Upper lobe of left lung (tissue), 6 donors: Measurements from ENCODE around the gene SPRED2. TPM values are rescaled to one million over a fixed set of nuclear protein-coding genes. Genes with fewer than 3 reads are reported as not detected.

Experiments used
- ATAC-seq, 2 donors: fragments of 200-7000 bp; cut with Tn5 transposase; one replicate each; pipeline ENCODE4 v1.9.1; 2022; ENCODE audit warnings: mild to moderate bottlenecking in 2 of 2, moderate library complexity in 2 of 2; ENCODE audit not compliant: low FRiP score in 2 of 2
- DNase-seq, 2 donors: peaks; one replicate each; pipeline ENCODE4 v3.0.0-alpha.2; 2019 to 2020
- H3K27ac ChIP-seq, 4 donors: fragments of 200-600 bp; sonication (generic); one replicate each; pipeline ENCODE4 v1.5.1; 2016 to 2019
- H3K27me3 ChIP-seq, 4 donors: fragments of 200-600 bp; sonication (generic); one replicate each; pipeline ENCODE4 v1.5.1; 2017 to 2019
- H3K36me3 ChIP-seq, 4 donors: fragments of 200-600 bp; sonication (generic); one replicate each; pipeline ENCODE4 v1.5.1; 2016 to 2019
- H3K4me1 ChIP-seq, 4 donors: fragments of 200-600 bp; sonication (generic); one replicate each; pipeline ENCODE4 v1.5.1; 2018 to 2019
- H3K4me3 ChIP-seq, 4 donors: fragments of 200-600 bp; sonication (generic); one replicate each; pipeline ENCODE4 v1.5.1; 2017 to 2019; ENCODE audit warnings: mild to moderate bottlenecking in 2 of 4, moderate library complexity in 1 of 4
- H3K9me3 ChIP-seq, 4 donors: fragments of 200-600 bp; sonication (generic); one replicate each; pipeline ENCODE4 v1.5.1; 2018 to 2019
- CTCF ChIP-seq, 6 experiments: fragments of 450-650 bp in 4 of 6; fragments of 200-600 bp in 2 of 6; sonication (generic) in 2 of 6; IDR thresholded peaks; one replicate each; pipeline ENCODE4 v1.5.1; 2016 to 2019; ENCODE audit warnings: antibody characterized with exemption in 6 of 6
- EP300 ChIP-seq, 4 donors: sonication (generic); formaldehyde crosslinking; IDR thresholded peaks; one replicate each; pipeline ENCODE4 v1.5.1; 2017; ENCODE audit warnings: antibody characterized with exemption in 4 of 4, control low read depth in 2 of 4
- POLR2A ChIP-seq, 4 donors: fragments of 450-650 bp; IDR thresholded peaks; one replicate each; pipeline ENCODE4 v1.5.1; 2016 to 2017; ENCODE audit warnings: antibody characterized with exemption in 4 of 4, mild to moderate bottlenecking in 2 of 4
- POLR2AphosphoS5 ChIP-seq, 2 donors: sonication (generic); formaldehyde crosslinking; IDR thresholded peaks; one replicate each; pipeline ENCODE4 v1.5.1; 2017; ENCODE audit warnings: antibody characterized with exemption in 2 of 2
- WGBS, 2 donors: methylation state at CpG; one replicate each; pipeline ENCODE4 v1.1.5; 2017 to 2018; 5-methylcytosine and 5-hydroxymethylcytosine counted together
- total RNA-seq, 6 donors: library from RNA; depleted of rRNA in 4 of 6; stranded (reverse); fragments of >200 nt in 4 of 6; gene quantifications; one replicate each; pipeline versions ENCODE4 v1.1.0 to v1.2.1, GENCODE V29; 2016 to 2021
- donor health status: DM: no; HTN: no; CAD: no; lungs with moderate emphysema.
- donor health status: DM: no; HTN: yes; CAD: no; lungs with severe emphysema.

Gene SPRED2
- total RNA-seq, 6 donors from 2014 or later = 15.7 to 53.0 (median 38.1) TPM

DNA sequence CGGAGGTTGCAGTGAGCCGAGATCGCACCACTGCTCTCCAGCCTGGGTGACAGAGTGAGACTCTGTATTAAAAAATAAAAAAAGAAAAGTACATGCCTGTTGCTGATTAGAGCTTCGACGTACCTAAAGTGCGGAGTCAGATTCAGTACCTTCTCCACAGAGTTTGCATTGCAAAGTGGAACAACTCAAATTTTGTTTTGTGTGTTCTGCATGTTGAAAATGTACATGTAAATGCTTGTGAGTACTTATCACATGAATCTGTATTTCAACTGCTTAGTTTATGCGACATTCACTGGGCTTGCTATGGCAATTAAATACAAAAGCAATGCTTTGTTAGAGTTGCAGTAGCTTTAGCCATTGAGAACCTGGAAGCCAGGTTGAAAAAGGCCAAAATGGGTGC lies 168.4 kb downstream of the SPRED2 start:
- H3K4me3 ChIP-seq = no peak overlapping the region
- H3K9me3 ChIP-seq = no peaks in the 10 kb centered on the region
- ATAC-seq (no peak), DNase-seq (no peak)
- H3K4me1 ChIP-seq = peaks cover 0 to 9% (median 8%) of the 10 kb centered on the region in 4 donors
- no peaks in the 10 kb centered on the region for H3K27me3 ChIP-seq
- peaks cover 1 to 70% (median 25%) of the 10 kb centered on the region in 4 donors for H3K36me3 ChIP-seq
- no peak overlapping the region for H3K27ac ChIP-seq
- TF ChIP-seq POLR2AphosphoS5 (IDR thresholded peaks at IDR 0.05) (no peak), CTCF (IDR thresholded peaks at IDR 0.05) (no peak), EP300 (IDR thresholded peaks at IDR 0.05) (no peak), POLR2A (IDR thresholded peaks at IDR 0.05) (no peak)
- WGBS, 2 donors = 88 to 98% methylated on average over 7 of the region's 7 CpGs

DNA sequence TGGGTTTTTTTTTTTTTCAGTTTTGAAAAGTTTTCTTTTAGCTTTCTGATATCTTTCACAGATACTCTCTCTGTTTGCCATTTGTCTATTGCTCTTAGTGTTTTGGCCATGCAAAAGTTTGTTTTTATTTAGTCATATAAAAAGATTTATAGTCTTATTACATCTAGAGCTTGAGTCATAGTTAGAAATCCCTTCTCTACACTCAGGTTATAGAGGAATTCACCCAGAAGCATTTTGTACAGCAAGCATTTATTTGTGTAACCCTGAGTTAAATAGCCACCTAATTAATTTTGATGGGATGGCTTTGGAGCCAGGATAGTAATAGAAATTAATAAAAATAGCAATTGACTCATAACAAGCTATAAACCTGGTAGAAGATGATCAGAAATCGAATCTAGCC lies 169.1 kb downstream of the SPRED2 start:
- ATAC-seq (no peak), DNase-seq (no peak)
- TF ChIP-seq EP300 (IDR thresholded peaks at IDR 0.05) = no peak
- TF ChIP-seq POLR2A (IDR thresholded peaks at IDR 0.05) = no peak
- TF ChIP-seq POLR2AphosphoS5 (IDR thresholded peaks at IDR 0.05) = no peak
- no peak for TF ChIP-seq CTCF (IDR thresholded peaks at IDR 0.05)
- H3K36me3 ChIP-seq = peaks cover 0 to 70% (median 26%) of the 10 kb centered on the region in 4 donors
- H3K4me1 ChIP-seq = peaks cover 0 to 9% (median 8%) of the 10 kb centered on the region in 4 donors
- WGBS, 2 donors = 100% methylated on average over 1 of the region's 1 CpG
- no peak overlapping the region for H3K27ac ChIP-seq
- H3K27me3 ChIP-seq = no peaks in the 10 kb centered on the region
- H3K9me3 ChIP-seq = no peaks in the 10 kb centered on the region
- no peak overlapping the region for H3K4me3 ChIP-seq

DNA sequence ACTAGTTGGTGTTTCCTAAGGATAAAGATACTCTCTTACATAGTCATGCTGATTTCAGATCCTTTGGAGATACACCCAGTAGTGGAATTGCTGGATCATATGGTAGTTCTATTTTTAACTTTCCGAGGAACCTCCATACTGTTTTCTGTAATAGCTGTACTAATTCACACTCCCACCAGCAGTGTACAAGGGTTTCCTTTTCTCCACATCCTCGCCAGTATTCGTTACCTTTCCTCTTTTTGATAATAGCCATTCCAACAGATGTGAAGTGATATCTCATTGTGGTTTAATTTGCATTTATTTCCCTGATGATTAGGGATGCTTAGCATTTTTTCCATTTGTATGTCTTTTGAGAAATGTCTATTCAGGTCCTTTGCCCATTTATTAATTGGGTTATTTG lies 170.7 kb downstream of the SPRED2 start:
- DNase-seq (no peak), ATAC-seq (no peak)
- Histone ChIP-seq H3K36me3 (peaks cover 0 to 72% (median 27%) of the 10 kb centered on the region in 4 donors), H3K9me3 (no peaks in the 10 kb centered on the region), H3K27me3 (no peaks in the 10 kb centered on the region), H3K27ac (no peak overlapping the region), H3K4me3 (no peak overlapping the region), H3K4me1 (peaks cover 0 to 9% (median 4%) of the 10 kb centered on the region in 4 donors)
- 84 to 94% methylated on average over 3 of the region's 3 CpGs for WGBS, 2 donors
- TF ChIP-seq CTCF (IDR thresholded peaks at IDR 0.05) (no peak), POLR2A (IDR thresholded peaks at IDR 0.05) (no peak), POLR2AphosphoS5 (IDR thresholded peaks at IDR 0.05) (no peak), EP300 (IDR thresholded peaks at IDR 0.05) (no peak)

Other genes with a start within 250 kb of the SPRED2 start
- 100 to 1,000 TPM in 3 of 6 donors, 10 to 100 TPM in 3; 39.6 to 266 (median 114) TPM for gene ACTR2, start 204.8 kb downstream of the SPRED2 start, total RNA-seq